Measurements from ENCODE around the gene FAM13B. TPM values are rescaled to one million over a fixed set of nuclear protein-coding genes. Genes with fewer than 3 reads are reported as not detected.

The FAM13B gene
- total RNA-seq, 1 donor from 2014 or later = 43.6 TPM

DNA sequence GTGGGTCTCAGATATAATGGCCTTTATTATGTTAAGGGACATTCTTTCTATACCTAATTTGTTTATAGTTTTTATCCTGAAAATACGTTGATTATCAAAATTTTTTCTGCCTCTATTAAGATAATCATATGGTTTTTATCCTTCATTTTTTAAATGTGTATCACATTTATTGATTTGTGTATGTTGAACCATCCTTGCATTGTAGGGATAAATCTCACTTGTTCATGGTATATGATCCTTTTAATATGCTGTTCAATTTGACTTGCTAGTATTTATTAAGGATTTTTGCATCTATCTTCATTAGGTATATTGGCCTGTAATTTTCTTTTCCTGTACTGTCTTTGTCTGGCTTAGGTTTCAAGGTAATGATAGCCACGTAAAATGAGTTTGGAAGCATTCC lies 118.1 kb downstream of the FAM13B start:
- Mint-ChIP-seq H3K9me3 (ENCODE audit: low read depth) (peaks cover 30% of the 10 kb centered on the region), H3K4me1 (ENCODE audit: low read depth) (no peaks in the 10 kb centered on the region), H3K27ac (ENCODE audit: unreplicated experiment) (no peak overlapping the region), H3K27me3 (ENCODE audit: low read depth) (no peaks in the 10 kb centered on the region), H3K4me3 (ENCODE audit: unreplicated experiment) (no peak overlapping the region), H3K36me3 (ENCODE audit: low read depth) (peaks cover 11% of the 10 kb centered on the region)
- TF ChIP-seq, protein P1, sequence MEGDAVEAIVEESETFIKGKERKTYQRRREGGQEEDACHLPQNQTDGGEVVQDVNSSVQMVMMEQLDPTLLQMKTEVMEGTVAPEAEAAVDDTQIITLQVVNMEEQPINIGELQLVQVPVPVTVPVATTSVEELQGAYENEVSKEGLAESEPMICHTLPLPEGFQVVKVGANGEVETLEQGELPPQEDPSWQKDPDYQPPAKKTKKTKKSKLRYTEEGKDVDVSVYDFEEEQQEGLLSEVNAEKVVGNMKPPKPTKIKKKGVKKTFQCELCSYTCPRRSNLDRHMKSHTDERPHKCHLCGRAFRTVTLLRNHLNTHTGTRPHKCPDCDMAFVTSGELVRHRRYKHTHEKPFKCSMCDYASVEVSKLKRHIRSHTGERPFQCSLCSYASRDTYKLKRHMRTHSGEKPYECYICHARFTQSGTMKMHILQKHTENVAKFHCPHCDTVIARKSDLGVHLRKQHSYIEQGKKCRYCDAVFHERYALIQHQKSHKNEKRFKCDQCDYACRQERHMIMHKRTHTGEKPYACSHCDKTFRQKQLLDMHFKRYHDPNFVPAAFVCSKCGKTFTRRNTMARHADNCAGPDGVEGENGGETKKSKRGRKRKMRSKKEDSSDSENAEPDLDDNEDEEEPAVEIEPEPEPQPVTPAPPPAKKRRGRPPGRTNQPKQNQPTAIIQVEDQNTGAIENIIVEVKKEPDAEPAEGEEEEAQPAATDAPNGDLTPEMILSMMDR (IDR thresholded peaks at IDR 0.05) = no peak
- DNase-seq (ENCODE audit: low spot score) = no peak

DNA sequence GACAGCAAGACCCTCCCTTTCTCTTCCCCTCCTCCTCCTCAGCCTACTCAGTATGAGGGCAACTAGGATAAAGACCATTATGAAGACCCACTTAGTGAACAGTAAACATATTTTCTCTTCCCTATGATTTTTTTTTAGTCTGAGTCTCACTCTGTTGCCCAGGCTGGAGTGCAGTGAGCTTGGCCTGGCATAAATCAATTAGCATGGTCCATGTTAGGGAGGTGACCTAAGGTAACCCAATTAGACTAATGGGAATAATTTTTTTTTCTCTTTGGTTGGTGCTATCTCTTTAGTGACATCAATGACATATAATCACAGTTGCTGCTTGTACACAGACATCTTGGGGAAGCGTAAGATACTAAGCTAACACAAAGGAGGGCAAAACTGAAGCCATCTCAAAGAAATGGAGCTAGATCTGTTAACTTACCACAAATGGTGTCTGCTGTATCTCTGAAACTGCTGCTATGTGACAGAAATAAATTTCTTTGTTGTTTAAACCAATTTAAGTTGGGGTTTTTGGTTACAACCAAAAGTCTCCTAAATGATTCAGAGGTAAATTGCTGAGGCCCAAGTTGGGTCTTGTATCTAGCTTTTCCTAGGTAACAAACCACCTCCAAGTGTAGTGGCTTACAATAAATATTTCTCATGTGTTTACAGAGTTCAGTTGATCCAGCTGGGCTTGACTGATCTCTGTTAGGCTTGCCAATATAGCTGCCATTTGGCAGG lies 130.3 kb downstream of the FAM13B start:
- DNase-seq (ENCODE audit: low spot score) = no peak
- no peaks in the 10 kb centered on the region for H3K4me1 Mint-ChIP-seq (ENCODE audit: low read depth)

DNA sequence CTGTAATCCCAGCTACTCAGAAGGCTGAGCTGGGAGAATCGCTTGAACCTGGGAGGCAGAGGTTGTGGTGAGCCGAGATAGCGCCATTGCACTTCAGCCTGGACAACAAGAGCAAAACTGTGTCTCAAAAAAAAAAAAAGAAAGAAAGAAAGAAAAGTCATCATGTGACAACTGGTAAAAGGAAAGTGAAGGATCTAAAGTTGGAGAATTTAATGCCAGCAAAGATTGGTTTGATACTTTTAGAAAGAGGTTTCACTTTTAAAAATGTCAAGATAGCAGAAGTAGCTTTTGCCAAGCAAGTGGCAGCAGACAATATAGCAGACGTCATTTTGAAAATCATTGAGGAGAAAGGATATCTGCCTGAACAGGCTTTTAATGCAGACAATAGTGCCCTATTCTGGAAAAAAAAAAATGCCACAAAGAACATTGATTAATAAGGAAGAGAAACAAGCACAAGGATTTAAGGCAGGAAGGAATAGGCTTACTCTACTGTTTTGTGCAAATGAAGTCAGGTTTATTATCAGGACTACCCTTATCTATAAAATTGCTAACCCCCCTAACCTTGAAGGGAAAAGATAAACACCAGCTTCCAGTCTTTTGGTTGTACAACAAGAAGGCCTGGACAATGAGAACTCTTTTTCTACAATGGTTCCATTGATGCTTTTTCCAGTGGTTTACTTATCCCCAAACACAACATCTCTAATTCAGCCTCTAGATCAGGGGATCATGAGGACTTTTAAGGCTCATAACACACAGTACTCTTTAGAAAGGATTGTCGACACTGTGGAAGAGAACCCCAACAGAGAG lies 131.7 kb downstream of the FAM13B start:
- H3K27ac Mint-ChIP-seq (ENCODE audit: unreplicated experiment) = no peak overlapping the region
- DNase-seq (ENCODE audit: low spot score) = no peak
- H3K4me3 Mint-ChIP-seq (ENCODE audit: unreplicated experiment) = no peak overlapping the region
- TF ChIP-seq, protein P1 (IDR thresholded peaks at IDR 0.05) = no peak
- H3K27me3 Mint-ChIP-seq (ENCODE audit: low read depth) = no peaks in the 10 kb centered on the region
- no peaks in the 10 kb centered on the region for H3K36me3 Mint-ChIP-seq (ENCODE audit: low read depth)
- no peaks in the 10 kb centered on the region for H3K4me1 Mint-ChIP-seq (ENCODE audit: low read depth)
- no peaks in the 10 kb centered on the region for H3K9me3 Mint-ChIP-seq (ENCODE audit: low read depth)

More for the DNA sequence above, 130.3 kb downstream of the FAM13B start:
- TF ChIP-seq, protein P1 (IDR thresholded peaks at IDR 0.05) = no peak
- Mint-ChIP-seq H3K36me3 (ENCODE audit: low read depth) (no peaks in the 10 kb centered on the region), H3K27me3 (ENCODE audit: low read depth) (no peaks in the 10 kb centered on the region), H3K9me3 (ENCODE audit: low read depth) (no peaks in the 10 kb centered on the region), H3K27ac (ENCODE audit: unreplicated experiment) (no peak overlapping the region), H3K4me3 (ENCODE audit: unreplicated experiment) (no peak overlapping the region)

DNA sequence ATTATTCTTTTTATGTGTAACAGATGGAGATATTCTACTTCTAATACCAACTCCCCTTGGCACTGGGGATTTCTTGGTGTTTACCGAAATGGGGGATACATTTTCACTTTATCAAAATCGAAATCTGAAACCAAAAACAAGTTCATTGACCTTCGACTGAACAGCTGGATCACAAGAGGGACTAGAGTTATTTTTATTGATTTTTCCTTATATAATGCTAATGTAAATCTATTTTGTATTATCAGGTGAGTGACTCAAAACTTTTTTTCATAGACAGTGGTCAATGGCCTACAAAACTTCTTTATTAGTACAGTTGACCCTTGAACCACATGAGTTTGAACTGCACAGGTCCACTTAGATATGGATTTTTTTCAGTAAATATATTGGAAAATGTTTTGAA lies 133.4 kb downstream of the FAM13B start:
- no peak for DNase-seq (ENCODE audit: low spot score)
- Mint-ChIP-seq H3K4me3 (ENCODE audit: unreplicated experiment) (no peak overlapping the region), H3K27me3 (ENCODE audit: low read depth) (no peaks in the 10 kb centered on the region), H3K4me1 (ENCODE audit: low read depth) (no peaks in the 10 kb centered on the region), H3K27ac (ENCODE audit: unreplicated experiment) (no peak overlapping the region), H3K9me3 (ENCODE audit: low read depth) (no peaks in the 10 kb centered on the region), H3K36me3 (ENCODE audit: low read depth) (no peaks in the 10 kb centered on the region)
- TF ChIP-seq, protein P1 (IDR thresholded peaks at IDR 0.05) = no peak

DNA sequence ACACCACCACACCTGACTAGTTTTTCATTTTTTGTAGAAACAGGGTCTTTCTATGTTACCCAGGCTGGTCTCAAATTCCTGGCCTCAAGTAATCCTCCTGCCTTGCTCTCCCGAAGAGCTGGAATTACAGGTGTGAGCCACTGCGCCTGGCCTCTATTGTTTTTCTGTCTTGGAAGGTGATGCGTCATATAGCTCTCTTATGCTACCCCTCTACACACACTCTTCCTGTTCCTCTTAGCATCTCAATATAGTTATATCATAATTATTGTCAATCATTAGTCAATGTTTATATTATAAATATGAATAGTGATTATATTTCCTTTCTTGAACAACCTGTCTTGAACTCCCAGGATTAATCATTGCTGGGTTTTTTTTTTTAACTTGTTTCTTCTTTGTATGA lies 136.3 kb downstream of the FAM13B start:
- no peak for DNase-seq (ENCODE audit: low spot score)
- Mint-ChIP-seq H3K36me3 (ENCODE audit: low read depth) (no peaks in the 10 kb centered on the region), H3K4me1 (ENCODE audit: low read depth) (no peaks in the 10 kb centered on the region), H3K27me3 (ENCODE audit: low read depth) (no peaks in the 10 kb centered on the region), H3K4me3 (ENCODE audit: unreplicated experiment) (no peak overlapping the region), H3K9me3 (ENCODE audit: low read depth) (no peaks in the 10 kb centered on the region), H3K27ac (ENCODE audit: unreplicated experiment) (no peak overlapping the region)
- TF ChIP-seq, protein P1 (IDR thresholded peaks at IDR 0.05) = no peak

All from chondrocyte (in vitro differentiated cells).